HCT116 (cell line): ENCODE data around the gene HASPIN. TPM values are rescaled to one million over a fixed set of nuclear protein-coding genes. Genes with fewer than 3 reads are reported as not detected.

Source experiments
- ATAC-seq: fragments of 200-7000 bp; cut with Tn5 transposase; 2 replicates; pipeline ENCODE4 v1.9.1; 2020; ENCODE audit warnings: mild to moderate bottlenecking, moderate library complexity
- BruUV-seq: library from RNA; stranded (reverse); fragments of 400-500 nt; replicated peaks from 2 replicates; lab custom pipeline; 2021; lab: Mats Ljungman, UMichigan
- CTCF ChIA-PET: fragments of 300-600 bp; sonication (Branson Sonifier 250); formaldehyde crosslinking; loops from one replicate; lab custom pipeline; 2021; ENCODE audit warnings: antibody characterized with exemption; lab: Charles Lee
- POLR2A ChIA-PET: fragments of 300-600, 350-600 bp; sonication (Branson Sonifier 250); formaldehyde crosslinking; loops from one replicate; lab custom pipeline; 2021; ENCODE audit warnings: antibody characterized with exemption; lab: Charles Lee
- RAD21 ChIA-PET, 2 experiments: fragments of 300-600 bp; sonication (Branson Sonifier 250); formaldehyde crosslinking; loops; one replicate each; lab custom pipeline; 2023; ENCODE audit warnings: low total read pairs in 2 of 2; ENCODE audit not compliant: uncharacterized antibody in 2 of 2, unreplicated experiment in 2 of 2, low non-redundant PET in 1 of 2; lab: Charles Lee
- DNase-seq: peaks from one replicate; pipeline ENCODE4 v3.0.0-alpha.2; 2010; ENCODE audit warnings: low read depth, low spot score
- H2AFZ ChIP-seq: fragments of 200-600 bp; shearing (Covaris generic), sonication (generic); 2 replicates; pipeline ENCODE4 v1.6.1; 2017; ENCODE audit warnings: low read depth, mixed run types, mixed read lengths, antibody characterized with exemption, low read length; ENCODE audit not compliant: poor library complexity, severe bottlenecking
- H3K27ac ChIP-seq: 2 replicates; pipeline ENCODE4 v1.5.1; 2012; ENCODE audit warnings: low read depth, low read length
- H3K27me3 ChIP-seq: fragments of 200-600 bp; sonication (generic); 2 replicates; pipeline ENCODE4 v1.6.1; 2016; ENCODE audit warnings: mixed run types, low read length, mixed read lengths; ENCODE audit not compliant: insufficient read depth
- H3K36me3 ChIP-seq, 2 experiments: fragments of 200-500 bp in 1 of 2; fragments of 200-600 bp in 1 of 2; sonication (Bioruptor generic) in 1 of 2; sonication (generic) in 1 of 2; 2 replicates each; pipeline versions ENCODE4 v1.5.1 to v1.6.1; 2014 to 2016; ENCODE audit warnings: low read length in 2 of 2, inconsistent platforms in 1 of 2, mixed read lengths in 1 of 2, mixed run types in 1 of 2; ENCODE audit not compliant: insufficient read depth in 2 of 2, control insufficient read depth in 1 of 2
- H3K4me1 ChIP-seq, 2 experiments: fragments of 200-600 bp in 1 of 2; sonication (generic) in 1 of 2; 2 replicates each; pipeline versions ENCODE4 v1.5.1 to v1.6.1; 2012 to 2017; ENCODE audit warnings: low read length in 2 of 2, inconsistent platforms in 1 of 2, mild to moderate bottlenecking in 1 of 2, mixed read lengths in 1 of 2, mixed run types in 1 of 2, moderate library complexity in 1 of 2; ENCODE audit not compliant: insufficient read depth in 2 of 2, control insufficient read depth in 1 of 2
- H3K4me2 ChIP-seq: fragments of 200-600 bp; sonication (generic); 2 replicates; pipeline ENCODE4 v1.6.1; 2017; ENCODE audit warnings: mixed run types, low read length, mixed read lengths
- H3K4me3 ChIP-seq, 2 experiments: fragments of 200-600 bp in 1 of 2; sonication (generic) in 1 of 2; replicated peaks in 1 of 2; 2 replicates each; pipeline ENCODE4 v1.5.1; 2011 to 2016; ENCODE audit warnings: low read length in 2 of 2, control low read depth in 1 of 2, low read depth in 1 of 2, mild to moderate bottlenecking in 1 of 2, mixed read lengths in 1 of 2, mixed run types in 1 of 2
- H3K79me2 ChIP-seq: fragments of 200-600 bp; sonication (generic); 2 replicates; pipeline ENCODE4 v1.6.1; 2017; ENCODE audit warnings: mild to moderate bottlenecking, mixed run types, low read length, moderate library complexity, mixed read lengths; ENCODE audit not compliant: insufficient read depth
- H3K9ac ChIP-seq: fragments of 200-600 bp; sonication (generic); 2 replicates; pipeline ENCODE4 v1.6.1; 2016; ENCODE audit warnings: low read length, mixed read lengths
- H3K9me2 ChIP-seq: fragments of 200-600 bp; sonication (generic), shearing (Covaris generic); 2 replicates; pipeline ENCODE4 v1.6.1; 2017; ENCODE audit warnings: mixed run types, mild to moderate bottlenecking, moderate library complexity; ENCODE audit not compliant: insufficient read depth
- H3K9me3 ChIP-seq, 2 experiments: fragments of 200-500 bp in 1 of 2; fragments of 200-600 bp in 1 of 2; sonication (Bioruptor generic) in 1 of 2; sonication (generic) in 1 of 2; 2 replicates each; pipeline ENCODE4 v1.6.1; 2014 to 2017; ENCODE audit warnings: low read length in 2 of 2, mixed read lengths in 2 of 2, inconsistent platforms in 1 of 2, low read depth in 1 of 2, mild to moderate bottlenecking in 1 of 2, mixed run types in 1 of 2, moderate library complexity in 1 of 2; ENCODE audit not compliant: control insufficient read depth in 1 of 2, insufficient read depth in 1 of 2
- H4K20me1 ChIP-seq: fragments of 200-600 bp; sonication (generic), shearing (Covaris generic); 2 replicates; pipeline ENCODE4 v1.6.1; 2017; ENCODE audit warnings: mixed run types, mild to moderate bottlenecking, moderate library complexity; ENCODE audit not compliant: insufficient read depth
- CEBPB ChIP-seq: IDR thresholded peaks from 2 replicates; pipeline ENCODE4 v1.6.1; 2012; ENCODE audit warnings: low read depth
- EGR1 ChIP-seq: IDR thresholded peaks from 2 replicates; pipeline ENCODE4 v1.6.1; 2012; ENCODE audit warnings: low read depth
- ELF1 ChIP-seq: IDR thresholded peaks from 2 replicates; pipeline ENCODE4 v1.6.1; 2012; ENCODE audit warnings: low read depth, borderline replicate concordance
- EZH2 ChIP-seq: fragments of 200-600 bp; sonication (generic); IDR thresholded peaks from 2 replicates; pipeline ENCODE4 v1.6.1; 2017; ENCODE audit warnings: antibody characterized with exemption, mixed run types
- EZH2phosphoT487 ChIP-seq: fragments of 200-600 bp; IDR thresholded peaks from 2 replicates; pipeline ENCODE4 v1.6.1; 2018; ENCODE audit warnings: antibody characterized with exemption, borderline replicate concordance
- FOSL1 ChIP-seq: IDR thresholded peaks from 2 replicates; pipeline ENCODE4 v1.6.1; 2012; ENCODE audit warnings: low read depth
- JUND ChIP-seq: IDR thresholded peaks from 2 replicates; pipeline ENCODE4 v1.6.1; 2012
- MAX ChIP-seq: IDR thresholded peaks from 2 replicates; pipeline ENCODE4 v1.6.1; 2012
- POLR2A ChIP-seq: IDR thresholded peaks from 2 replicates; pipeline ENCODE4 v1.7.0; 2011; ENCODE audit warnings: borderline replicate concordance; ENCODE audit not compliant: insufficient read depth, insufficient read length; ENCODE audit errors: extremely low read depth
- POLR2AphosphoS5 ChIP-seq: IDR thresholded peaks from 2 replicates; pipeline ENCODE4 v1.6.1; 2011; ENCODE audit warnings: mild to moderate bottlenecking, low read depth, low read length, moderate library complexity
- RAD21 ChIP-seq: IDR thresholded peaks from 2 replicates; pipeline ENCODE4 v1.6.1; 2012; ENCODE audit warnings: low read depth, mild to moderate bottlenecking
- SIN3A ChIP-seq: IDR thresholded peaks from 2 replicates; pipeline ENCODE4 v1.6.1; 2012; ENCODE audit warnings: low read depth
- SP1 ChIP-seq: IDR thresholded peaks from 2 replicates; pipeline ENCODE4 v1.6.1; 2012; ENCODE audit warnings: low read depth
- TCF7L2 ChIP-seq: IDR thresholded peaks from 2 replicates; pipeline ENCODE4 v1.7.0; 2011; ENCODE audit warnings: borderline replicate concordance, inconsistent platforms; ENCODE audit not compliant: insufficient read depth, insufficient read length; ENCODE audit errors: extremely low read depth
- YY1 ChIP-seq: IDR thresholded peaks from 2 replicates; pipeline ENCODE4 v1.6.1; 2011; ENCODE audit warnings: low read length, low read depth, moderate library complexity, mild to moderate bottlenecking; ENCODE audit not compliant: insufficient replicate concordance; ENCODE audit errors: extremely low read depth
- ZBTB33 ChIP-seq: IDR thresholded peaks from 2 replicates; pipeline ENCODE4 v1.6.1; 2011; ENCODE audit warnings: mild to moderate bottlenecking, low read length, moderate library complexity; ENCODE audit not compliant: insufficient replicate concordance; ENCODE audit errors: extremely low read depth
- ZNF274 ChIP-seq: fragments of 200-500 bp; sonication (Bioruptor generic); IDR thresholded peaks from 2 replicates; pipeline ENCODE4 v1.6.1; 2014; ENCODE audit warnings: mild to moderate bottlenecking, low read depth, low read length, inconsistent platforms
- intact Hi-C: fragments of 100-400 bp; cut with micrococcal nuclease; formaldehyde crosslinking; loops from 2 replicates; pipeline ENCODE4 v1.10.0; 2022
- total RNA-seq: library from RNA; stranded (reverse); gene quantifications from one replicate; pipeline ENCODE4 v1.2.1, GENCODE V29; 2021; ENCODE audit not compliant: unreplicated experiment

Gene HASPIN
- total RNA-seq, 1 experiment from 2014 or later: 19.6 TPM

- Histone ChIP-seq H3K79me2 (no peaks in the 10 kb centered on the region), H3K27me3 (no peaks in the 10 kb centered on the region), H2AFZ (no peak overlapping the region), H3K9me2 (no peaks in the 10 kb centered on the region), H3K27ac (no peak overlapping the region), H3K9me3 (no peaks in the 10 kb centered on the region), H3K4me2 (no peak overlapping the region), H4K20me1 (no peaks in the 10 kb centered on the region), H3K36me3 (no peaks in the 10 kb centered on the region), H3K4me1 (peaks cover 0 to 16% of the 10 kb centered on the region in 2 experiments; a peak in 2 of 4 replicates), H3K9ac (no peak overlapping the region), H3K4me3 (no peak overlapping the region)
- intact Hi-C loops: no loop called here
- no TSS peak for BruUV-seq
- ChIA-PET RAD21 (interaction anchor here in 1 of 2 experiments (0.9 kb wide), 1 partner anchor 23 kb away, joined by 3 read pairs; no protein-coding TSS in a partner anchor), POLR2A (no interaction called here), CTCF (interaction anchor here (2.5 kb wide), 1 partner anchor 24 kb away, joined by 8 read pairs; no protein-coding TSS in a partner anchor)
- DNase-seq (no peak), ATAC-seq (no peak)
- TF ChIP-seq TCF7L2: no peak
- TF ChIP-seq ELF1: no peak
- no peak for TF ChIP-seq POLR2A
- TF ChIP-seq SIN3A: no peak
- TF ChIP-seq JUND: no peak
- no peak for TF ChIP-seq RAD21
These were observed 37.6 kb downstream of the HASPIN start for GRCh38 chr17:3761036-3761917.

GRCh38 chr17:3761918-3762380 lies 38.2 kb downstream of the HASPIN start:
- Histone ChIP-seq H3K27me3 (no peaks in the 10 kb centered on the region), H3K4me3 (no peak overlapping the region), H3K36me3 (no peaks in the 10 kb centered on the region), H3K9ac (no peak overlapping the region), H4K20me1 (no peaks in the 10 kb centered on the region), H3K4me2 (no peak overlapping the region), H3K79me2 (no peaks in the 10 kb centered on the region), H2AFZ (no peak overlapping the region), H3K27ac (no peak overlapping the region), H3K9me2 (no peaks in the 10 kb centered on the region), H3K9me3 (no peaks in the 10 kb centered on the region), H3K4me1 (peaks cover 0 to 17% of the 10 kb centered on the region in 2 experiments; a peak in 2 of 4 replicates)
- intact Hi-C loops: no loop called here
- RAD21 ChIA-PET: no interaction called here
- POLR2A ChIA-PET: no interaction called here
- ATAC-seq (no peak), DNase-seq (no peak)
- CTCF ChIA-PET: interaction anchor here (2.5 kb wide), 1 partner anchor 24 kb away, joined by 8 read pairs; no protein-coding TSS in a partner anchor
- no TSS peak for BruUV-seq
- TF ChIP-seq ZBTB33 (no peak), EZH2phosphoT487 (no peak), EZH2 (no peak), POLR2A (no peak), TCF7L2 (no peak), MAX (no peak), SP1 (no peak), SIN3A (no peak), CEBPB (no peak), EGR1 (no peak), FOSL1 (no peak), YY1 (no peak), POLR2AphosphoS5 (no peak), ZNF274 (no peak), RAD21 (no peak), JUND (no peak)
